Activated B cell treated with CpG ODN at 0.5 μM for 24 hours (primary cell): ENCODE data around the gene PCSK2. TPM values are rescaled to one million over a fixed set of nuclear protein-coding genes. Genes with fewer than 3 reads are reported as not detected.

ENCODE experiments used
- ATAC-seq: fragments of 200-7000 bp; cut with Tn5 transposase; one replicate; pipeline ENCODE4 v1.10.0; 2021; ENCODE audit warnings: low read depth, mild to moderate bottlenecking, moderate library complexity
- CTCF ChIA-PET: fragments of 350-600 bp; sonication (Branson Sonifier 250); formaldehyde crosslinking; loops from one replicate; lab custom pipeline; 2021; ENCODE audit warnings: antibody characterized with exemption; lab: Charles Lee
- POLR2A ChIA-PET: fragments of 350-600 bp; sonication (Branson Sonifier 250); formaldehyde crosslinking; loops from one replicate; lab custom pipeline; 2021; ENCODE audit warnings: antibody characterized with exemption; lab: Charles Lee
- DNase-seq: peaks from one replicate; pipeline ENCODE4 v3.0.0; 2022
- H3K27ac Mint-ChIP-seq: one replicate; pipeline ENCODE4 v1.8.0; 2020; ENCODE audit warnings: mixed read lengths
- H3K27me3 Mint-ChIP-seq: one replicate; pipeline ENCODE4 v1.8.0; 2021; ENCODE audit warnings: mixed read lengths
- H3K36me3 Mint-ChIP-seq: one replicate; pipeline ENCODE4 v1.8.0; 2021; ENCODE audit warnings: low read depth, mixed read lengths
- H3K4me1 Mint-ChIP-seq: one replicate; pipeline ENCODE4 v1.8.0; 2021; ENCODE audit warnings: mixed read lengths
- H3K4me3 Mint-ChIP-seq: one replicate; pipeline ENCODE4 v1.8.0; 2020; ENCODE audit warnings: mild to moderate bottlenecking, mixed read lengths
- H3K9me3 Mint-ChIP-seq: one replicate; pipeline ENCODE4 v1.8.0; 2020; ENCODE audit warnings: mixed read lengths
- CTCF ChIP-seq: fragments of 200-600 bp; IDR thresholded peaks from one replicate; pipeline ENCODE4 v1.8.0; 2022; ENCODE audit warnings: antibody characterized with exemption, mild to moderate bottlenecking
- intact Hi-C: fragments of 100-400 bp; cut with micrococcal nuclease; formaldehyde crosslinking; loops from one replicate; pipeline ENCODE4 v1.15.1; 2024
- total RNA-seq: library from RNA; stranded (reverse); gene quantifications from 2 replicates; pipeline ENCODE4 v1.2.3, GENCODE V29; 2022

Gene PCSK2
- total RNA-seq, 1 donor from 2014 or later, result not detected

- no peak for TF ChIP-seq CTCF
- ATAC-seq, result no peak
- Mint-ChIP-seq H3K27me3 (peaks cover 9% of the 10 kb centered on the region), H3K36me3 (no peaks in the 10 kb centered on the region), H3K9me3 (no peaks in the 10 kb centered on the region), H3K4me3 (no peak overlapping the region), H3K27ac (no peak overlapping the region), H3K4me1 (no peaks in the 10 kb centered on the region)
- ChIA-PET CTCF (no interaction called here), POLR2A (no interaction called here)
- intact Hi-C loops, result no loop called here
- no peak for DNase-seq
These were observed 154.9 kb downstream of the PCSK2 start for GRCh38 chr20:17381724-17382123.

GRCh38 chr20:17385798-17386197, 159.0 kb downstream of the PCSK2 start:
- Mint-ChIP-seq H3K27ac (no peak overlapping the region), H3K27me3 (peaks cover 13% of the 10 kb centered on the region), H3K4me1 (no peaks in the 10 kb centered on the region), H3K4me3 (no peak overlapping the region), H3K9me3 (no peaks in the 10 kb centered on the region), H3K36me3 (no peaks in the 10 kb centered on the region)
- intact Hi-C loops, result no loop called here
- DNase-seq (no peak), ATAC-seq (no peak)
- ChIA-PET POLR2A (no interaction called here), CTCF (no interaction called here)
- TF ChIP-seq CTCF, result no peak

GRCh38 chr20:17390655-17391054, 163.8 kb downstream of the PCSK2 start:
- no peaks in the 10 kb centered on the region for H3K9me3 Mint-ChIP-seq
- no peak overlapping the region for H3K4me3 Mint-ChIP-seq
- no peak for TF ChIP-seq CTCF
- ChIA-PET POLR2A (no interaction called here), CTCF (no interaction called here)
- H3K36me3 Mint-ChIP-seq, result no peaks in the 10 kb centered on the region
- H3K27me3 Mint-ChIP-seq, result peaks cover 7% of the 10 kb centered on the region
- DNase-seq, result no peak
- H3K4me1 Mint-ChIP-seq, result no peaks in the 10 kb centered on the region
- intact Hi-C loops, result no loop called here
- no peak overlapping the region for H3K27ac Mint-ChIP-seq
- ATAC-seq, result no peak

GRCh38 chr20:17391127-17391771, 164.4 kb downstream of the PCSK2 start:
- H3K27ac Mint-ChIP-seq, result no peak overlapping the region

GRCh38 chr20:17394411-17394810, 167.6 kb downstream of the PCSK2 start:
- Mint-ChIP-seq H3K36me3 (no peaks in the 10 kb centered on the region), H3K4me3 (no peak overlapping the region), H3K27ac (no peak overlapping the region), H3K4me1 (no peaks in the 10 kb centered on the region), H3K27me3 (peaks cover 3% of the 10 kb centered on the region), H3K9me3 (no peaks in the 10 kb centered on the region)
- ChIA-PET POLR2A (no interaction called here), CTCF (no interaction called here)
- no peak for TF ChIP-seq CTCF
- DNase-seq (no peak), ATAC-seq (no peak)
- intact Hi-C loops, result no loop called here

More at GRCh38 chr20:17391127-17391771, 164.4 kb downstream of the PCSK2 start:
- Mint-ChIP-seq H3K36me3 (no peaks in the 10 kb centered on the region), H3K4me3 (no peak overlapping the region), H3K9me3 (no peaks in the 10 kb centered on the region), H3K4me1 (no peaks in the 10 kb centered on the region), H3K27me3 (peaks cover 5% of the 10 kb centered on the region)
- DNase-seq (no peak), ATAC-seq (no peak)
- CTCF ChIA-PET, result no interaction called here
- TF ChIP-seq CTCF, result no peak
- POLR2A ChIA-PET, result no interaction called here
- intact Hi-C loops, result no loop called here
